ENCODE measurements around the gene CD101. TPM values are rescaled to one million over a fixed set of nuclear protein-coding genes. Genes with fewer than 3 reads are reported as not detected.

CD101 gene
- total and polyA plus RNA-seq, 5 donors: 0.48 to 3.1 (median 1.2) TPM

DNA sequence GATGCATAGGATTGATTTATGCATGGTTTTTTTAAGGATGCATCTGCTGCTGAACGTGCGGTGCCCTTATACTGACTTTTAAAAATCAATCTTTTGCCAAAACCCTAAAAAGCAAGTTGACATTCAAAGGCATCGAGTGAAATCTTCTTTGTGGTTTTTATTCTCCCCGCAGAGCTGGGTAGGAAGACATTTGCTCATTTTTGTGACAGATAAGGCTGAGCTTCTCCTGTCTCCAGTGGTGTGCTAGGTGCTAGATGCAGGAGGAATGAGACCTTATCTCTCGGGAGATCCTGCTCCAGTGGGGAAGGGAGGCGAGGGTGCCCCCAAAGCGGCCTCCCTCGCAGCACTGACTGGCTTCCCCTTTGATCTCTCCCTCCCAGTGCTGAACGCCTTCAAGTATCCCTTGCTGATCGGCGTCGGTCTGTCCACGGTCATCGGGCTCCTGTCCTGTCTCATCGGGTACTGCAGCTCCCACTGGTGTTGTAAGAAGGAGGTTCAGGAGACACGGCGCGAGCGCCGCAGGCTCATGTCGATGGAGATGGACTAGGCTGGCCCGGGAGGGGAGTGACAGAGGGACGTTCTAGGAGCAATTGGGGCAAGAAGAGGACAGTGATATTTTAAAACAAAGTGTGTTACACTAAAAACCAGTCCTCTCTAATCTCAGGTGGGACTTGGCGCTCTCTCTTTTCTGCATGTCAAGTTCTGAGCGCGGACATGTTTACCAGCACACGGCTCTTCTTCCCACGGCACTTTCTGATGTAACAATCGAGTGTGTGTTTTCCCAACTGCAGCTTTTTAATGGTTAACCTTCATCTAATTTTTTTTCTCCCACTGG, 14.9 kb upstream of the CD101 start:
- intact Hi-C loops (cut with DNase I): loop anchor here in 1 of 4 donors (5.0 kb wide), 1 partner anchor 34 kb away; no protein-coding TSS in a partner anchor
- Histone ChIP-seq H3K4me1 (ENCODE audit: control insufficient read depth, insufficient read depth, low read length) (peaks cover 12% of the 10 kb centered on the region), H3K27ac (ENCODE audit: low read length) (no peak overlapping the region), H3K27me3 (ENCODE audit: control insufficient read depth, insufficient read depth) (no peaks in the 10 kb centered on the region), H3K4me3 (ENCODE audit: low read length) (no peak overlapping the region), H3K9me3 (ENCODE audit: control insufficient read depth, low read length) (no peaks in the 10 kb centered on the region)
- ATAC-seq: no peak
- DNase-seq: no peak
- 80% methylated on average over 29 of the region's 29 CpGs for WGBS

GRCh38 chr1:116987256-116987555, 14.4 kb upstream of the CD101 start:
- ATAC-seq (no peak), DNase-seq (peak in 1 of 3 donors; percentile 60)
- 64% methylated on average over 11 of the region's 11 CpGs for WGBS
- no peak overlapping the region for H3K4me3 ChIP-seq (ENCODE audit: low read length)
- no peaks in the 10 kb centered on the region for H3K9me3 ChIP-seq (ENCODE audit: control insufficient read depth, low read length)
- no peak overlapping the region for H3K27ac ChIP-seq (ENCODE audit: low read length)
- no peaks in the 10 kb centered on the region for H3K27me3 ChIP-seq (ENCODE audit: control insufficient read depth, insufficient read depth)
- intact Hi-C loops (cut with DNase I): loop anchor here in 1 of 4 donors (5.0 kb wide), 1 partner anchor 35 kb away; no protein-coding TSS in a partner anchor
- H3K4me1 ChIP-seq (ENCODE audit: control insufficient read depth, insufficient read depth, low read length): peaks cover 12% of the 10 kb centered on the region

- peak in 1 of 2 donors; percentile 37 for ATAC-seq
- peak; percentile 55 to 73 (median 63) for DNase-seq
- Histone ChIP-seq H3K27ac (ENCODE audit: low read length) (peak overlapping the region; percentile 66), H3K27me3 (ENCODE audit: control insufficient read depth, insufficient read depth) (no peaks in the 10 kb centered on the region), H3K4me3 (ENCODE audit: low read length) (no peak overlapping the region), H3K4me1 (ENCODE audit: control insufficient read depth, insufficient read depth, low read length) (peaks cover 10% of the 10 kb centered on the region), H3K9me3 (ENCODE audit: control insufficient read depth, low read length) (no peaks in the 10 kb centered on the region)
- intact Hi-C loops (cut with DNase I): loop anchor here in 1 of 4 donors (5.0 kb wide), 1 partner anchor 36 kb away; no protein-coding TSS in a partner anchor
- WGBS: 66% methylated on average over 7 of the region's 7 CpGs
Measured at GRCh38 chr1:116988248-116988647, 13.3 kb upstream of the CD101 start.

DNA sequence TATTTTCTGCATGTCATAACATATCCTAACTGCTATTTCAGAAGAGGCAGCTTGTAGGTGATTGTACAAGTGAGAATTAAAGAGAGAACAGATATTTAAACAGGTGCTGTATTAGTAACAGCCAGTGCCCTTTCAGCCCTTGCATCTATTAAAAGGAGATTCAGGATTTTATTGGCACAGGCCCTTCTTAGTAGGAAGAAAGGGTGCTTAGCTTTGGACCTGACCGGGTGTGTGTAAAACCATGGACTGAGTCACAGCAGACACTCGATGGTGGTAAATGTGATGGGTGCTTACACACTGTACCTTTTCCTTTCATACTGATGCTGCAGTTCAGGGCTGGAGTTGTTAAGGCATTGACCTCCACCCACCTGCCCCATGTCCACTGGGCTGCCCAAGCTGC, 12.7 kb upstream of the CD101 start:
- intact Hi-C loops (cut with DNase I): loop anchor here in 1 of 4 donors (5.0 kb wide), 1 partner anchor 37 kb away; no protein-coding TSS in a partner anchor
- peak overlapping the region; percentile 66 for H3K27ac ChIP-seq (ENCODE audit: low read length)
- DNase-seq (no peak), ATAC-seq (no peak)
- H3K9me3 ChIP-seq (ENCODE audit: control insufficient read depth, low read length): no peaks in the 10 kb centered on the region
- WGBS: 83% methylated on average over 2 of the region's 2 CpGs
- H3K4me3 ChIP-seq (ENCODE audit: low read length): no peak overlapping the region
- H3K4me1 ChIP-seq (ENCODE audit: control insufficient read depth, insufficient read depth, low read length): peaks cover 10% of the 10 kb centered on the region
- H3K27me3 ChIP-seq (ENCODE audit: control insufficient read depth, insufficient read depth): no peaks in the 10 kb centered on the region

DNA sequence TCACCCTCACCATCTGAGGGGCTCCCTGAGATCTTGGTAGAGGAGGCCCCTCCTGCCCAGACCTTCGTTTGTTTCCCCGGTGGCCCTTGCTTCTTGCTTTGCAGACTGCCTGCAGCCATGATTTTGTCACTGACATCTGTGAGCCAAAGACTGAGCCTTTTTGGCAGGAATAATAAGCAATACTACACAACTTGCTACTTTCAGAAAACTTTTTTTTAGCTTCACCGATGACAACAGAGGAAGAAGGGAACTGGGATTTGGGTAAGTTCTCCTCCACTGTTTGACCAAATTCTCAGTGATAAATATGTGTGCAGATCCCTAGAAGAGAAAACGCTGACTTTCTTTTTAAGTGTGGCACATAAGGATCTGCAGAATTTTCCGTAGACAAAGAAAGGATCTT, 11.7 kb upstream of the CD101 start:
- Histone ChIP-seq H3K9me3 (ENCODE audit: control insufficient read depth, low read length) (no peaks in the 10 kb centered on the region), H3K4me1 (ENCODE audit: control insufficient read depth, insufficient read depth, low read length) (peaks cover 5% of the 10 kb centered on the region), H3K27me3 (ENCODE audit: control insufficient read depth, insufficient read depth) (no peaks in the 10 kb centered on the region), H3K27ac (ENCODE audit: low read length) (no peak overlapping the region), H3K4me3 (ENCODE audit: low read length) (no peak overlapping the region)
- DNase-seq (no peak), ATAC-seq (peak; percentile 1 to 51)
- WGBS: 44% methylated on average over 5 of the region's 5 CpGs
- intact Hi-C loops (cut with DNase I): loop anchor here in 1 of 4 donors (5.0 kb wide), 1 partner anchor 38 kb away; no protein-coding TSS in a partner anchor

- Histone ChIP-seq H3K9me3 (ENCODE audit: control insufficient read depth, low read length) (no peaks in the 10 kb centered on the region), H3K4me1 (ENCODE audit: control insufficient read depth, insufficient read depth, low read length) (peaks cover 5% of the 10 kb centered on the region), H3K27me3 (ENCODE audit: control insufficient read depth, insufficient read depth) (no peaks in the 10 kb centered on the region), H3K27ac (ENCODE audit: low read length) (peak overlapping the region; percentile 1), H3K4me3 (ENCODE audit: low read length) (no peak overlapping the region)
- DNase-seq (peak; percentile 94 to 95 (median 95)), ATAC-seq (peak; percentile 95 to 96)
- WGBS: 36% methylated on average over 12 of the region's 12 CpGs
- intact Hi-C loops (cut with DNase I): no loop called here
Measured at GRCh38 chr1:116990612-116991151, 10.9 kb upstream of the CD101 start.

DNA sequence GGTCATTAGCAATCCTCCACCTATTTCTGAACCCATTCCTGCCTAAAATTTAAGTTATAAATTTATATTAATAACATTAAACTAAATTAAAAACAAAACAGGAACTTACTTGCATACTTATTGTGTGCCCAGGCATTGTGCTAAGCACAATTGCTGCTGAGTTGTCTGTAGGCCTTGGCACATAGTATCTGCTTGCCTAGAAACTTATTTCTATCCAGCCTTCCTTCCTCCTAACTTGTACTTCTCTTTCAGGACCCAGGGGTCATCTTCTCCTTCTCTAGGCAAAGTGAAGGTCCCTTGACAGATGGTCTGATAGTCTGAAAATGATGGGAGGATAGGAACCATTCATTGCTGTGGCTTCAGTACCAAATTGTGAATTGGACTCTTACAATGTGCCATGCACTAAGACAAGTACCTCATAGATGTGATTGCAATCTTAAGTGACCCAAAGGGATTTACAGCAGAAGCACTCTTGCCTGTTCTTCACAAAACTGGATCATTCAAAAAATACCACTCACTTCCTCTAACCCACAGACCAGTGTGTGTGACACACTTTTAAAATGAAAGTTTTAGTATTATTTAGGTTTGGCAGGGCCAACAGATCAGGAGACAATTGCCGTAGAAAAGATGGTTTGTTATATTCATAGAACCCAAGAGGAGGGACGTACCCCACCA, 10.3 kb upstream of the CD101 start:
- Histone ChIP-seq H3K4me3 (ENCODE audit: low read length) (no peak overlapping the region), H3K27ac (ENCODE audit: low read length) (no peak overlapping the region)
- 47% methylated on average over 2 of the region's 2 CpGs for WGBS

GRCh38 chr1:116991918-116992317, 9.6 kb upstream of the CD101 start:
- intact Hi-C loops (cut with DNase I): no loop called here
- Histone ChIP-seq H3K9me3 (ENCODE audit: control insufficient read depth, low read length) (no peaks in the 10 kb centered on the region), H3K27me3 (ENCODE audit: control insufficient read depth, insufficient read depth) (no peaks in the 10 kb centered on the region), H3K4me3 (ENCODE audit: low read length) (no peak overlapping the region), H3K27ac (ENCODE audit: low read length) (no peak overlapping the region), H3K4me1 (ENCODE audit: control insufficient read depth, insufficient read depth, low read length) (peaks cover 5% of the 10 kb centered on the region)
- WGBS: 88% methylated on average over 1 of the region's 1 CpG
- ATAC-seq (no peak), DNase-seq (no peak)

More for the DNA sequence above, 10.3 kb upstream of the CD101 start:
- Histone ChIP-seq H3K4me1 (ENCODE audit: control insufficient read depth, insufficient read depth, low read length) (peaks cover 5% of the 10 kb centered on the region), H3K9me3 (ENCODE audit: control insufficient read depth, low read length) (no peaks in the 10 kb centered on the region), H3K27me3 (ENCODE audit: control insufficient read depth, insufficient read depth) (no peaks in the 10 kb centered on the region)
- ATAC-seq (peak in 1 of 2 donors; percentile 1), DNase-seq (no peak)
- intact Hi-C loops (cut with DNase I): no loop called here

DNA sequence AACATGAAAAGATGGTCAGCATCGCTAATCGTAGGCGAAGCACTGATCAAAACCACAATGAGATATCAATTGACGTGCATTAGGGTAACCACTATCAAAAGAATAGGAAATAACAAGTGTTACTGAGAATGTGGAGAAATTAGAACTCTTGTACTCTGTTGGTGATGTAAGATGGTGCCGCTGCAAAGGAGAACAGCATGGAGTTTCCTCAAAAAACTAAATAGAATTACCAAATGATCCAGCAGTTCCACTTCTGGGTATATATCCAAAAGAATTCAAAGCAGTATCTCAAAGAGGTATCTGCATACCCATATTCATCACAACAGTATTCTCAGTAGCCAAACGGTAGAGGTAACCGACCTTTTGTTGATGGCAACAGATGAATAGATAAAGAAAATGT, 8.3 kb upstream of the CD101 start:
- intact Hi-C loops (cut with DNase I): no loop called here
- WGBS: 97% methylated on average over 7 of the region's 7 CpGs
- H3K4me3 ChIP-seq (ENCODE audit: low read length): no peak overlapping the region
- no peak overlapping the region for H3K27ac ChIP-seq (ENCODE audit: low read length)
- DNase-seq (no peak), ATAC-seq (no peak)
- H3K27me3 ChIP-seq (ENCODE audit: control insufficient read depth, insufficient read depth): no peaks in the 10 kb centered on the region
- no peaks in the 10 kb centered on the region for H3K9me3 ChIP-seq (ENCODE audit: control insufficient read depth, low read length)
- peaks cover 2% of the 10 kb centered on the region for H3K4me1 ChIP-seq (ENCODE audit: control insufficient read depth, insufficient read depth, low read length)

GRCh38 chr1:116994411-116994810, 7.1 kb upstream of the CD101 start:
- ATAC-seq (no peak), DNase-seq (no peak)
- H3K9me3 ChIP-seq (ENCODE audit: control insufficient read depth, low read length): no peaks in the 10 kb centered on the region
- intact Hi-C loops (cut with DNase I): no loop called here
- no peaks in the 10 kb centered on the region for H3K27me3 ChIP-seq (ENCODE audit: control insufficient read depth, insufficient read depth)
- no peaks in the 10 kb centered on the region for H3K4me1 ChIP-seq (ENCODE audit: control insufficient read depth, insufficient read depth, low read length)
- WGBS: 77% methylated on average over 2 of the region's 2 CpGs
- no peak overlapping the region for H3K27ac ChIP-seq (ENCODE audit: low read length)
- no peak overlapping the region for H3K4me3 ChIP-seq (ENCODE audit: low read length)

- intact Hi-C loops (cut with DNase I): no loop called here
- H3K4me1 ChIP-seq (ENCODE audit: control insufficient read depth, insufficient read depth, low read length): no peaks in the 10 kb centered on the region
- H3K9me3 ChIP-seq (ENCODE audit: control insufficient read depth, low read length): no peaks in the 10 kb centered on the region
- no peak for ATAC-seq
- no peak overlapping the region for H3K4me3 ChIP-seq (ENCODE audit: low read length)
- no peak for DNase-seq
- H3K27ac ChIP-seq (ENCODE audit: low read length): no peak overlapping the region
- 88% methylated on average over 1 of the region's 1 CpG for WGBS
- H3K27me3 ChIP-seq (ENCODE audit: control insufficient read depth, insufficient read depth): no peaks in the 10 kb centered on the region
Measured at GRCh38 chr1:116997066-116997465, 4.5 kb upstream of the CD101 start.
